ENCODE measurements around the gene SLC8A1. TPM values are rescaled to one million over a fixed set of nuclear protein-coding genes. Genes with fewer than 3 reads are reported as not detected.

SLC8A1 gene
- total RNA-seq, 2 donors from 2014 or later: 0.43 to 0.64 TPM

DNA sequence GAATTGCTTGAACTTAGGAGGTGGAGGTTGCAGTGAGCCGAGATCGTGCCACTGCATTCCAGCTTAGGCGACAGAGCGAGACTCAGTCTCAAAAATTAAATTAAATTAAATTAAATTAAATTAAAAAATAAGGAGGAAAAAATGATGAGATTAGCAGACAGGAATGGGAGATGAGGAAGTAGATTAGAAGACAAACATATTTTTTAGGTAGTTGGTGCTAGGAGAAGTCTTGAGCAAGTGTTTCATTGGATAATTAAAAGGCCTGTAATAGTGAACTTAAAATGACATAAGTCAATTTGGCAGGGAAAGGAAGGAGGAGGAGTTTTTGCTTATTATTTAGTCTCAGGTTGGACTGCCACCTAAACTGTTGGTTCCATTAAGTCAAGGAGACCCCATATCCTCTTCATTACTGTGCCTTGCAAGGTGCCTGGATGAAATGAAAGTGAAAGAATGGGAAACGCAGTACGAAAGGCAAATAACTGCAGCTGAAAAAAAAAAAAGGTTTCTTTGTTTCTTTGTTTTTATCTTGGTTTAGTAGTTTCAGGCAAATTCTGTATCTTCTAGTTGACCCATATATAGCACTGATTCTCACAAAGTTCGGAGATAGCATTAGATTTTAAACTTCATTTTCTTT is 162.0 kb downstream of the SLC8A1 start:
- DNase-seq (ENCODE audit: low spot score in 2 of 2) (no peak), ATAC-seq (no peak)
- H3K27ac Mint-ChIP-seq: no peak overlapping the region
- no peaks in the 10 kb centered on the region for H3K36me3 Mint-ChIP-seq
- no peaks in the 10 kb centered on the region for H3K9me3 Mint-ChIP-seq

GRCh38 chr2:40287773-40288172 is 164.1 kb downstream of the SLC8A1 start:
- no peaks in the 10 kb centered on the region for H3K9me3 Mint-ChIP-seq
- ATAC-seq (no peak), DNase-seq (ENCODE audit: low spot score in 2 of 2) (no peak)
- H3K27ac Mint-ChIP-seq: no peak overlapping the region
- H3K36me3 Mint-ChIP-seq: no peaks in the 10 kb centered on the region

DNA sequence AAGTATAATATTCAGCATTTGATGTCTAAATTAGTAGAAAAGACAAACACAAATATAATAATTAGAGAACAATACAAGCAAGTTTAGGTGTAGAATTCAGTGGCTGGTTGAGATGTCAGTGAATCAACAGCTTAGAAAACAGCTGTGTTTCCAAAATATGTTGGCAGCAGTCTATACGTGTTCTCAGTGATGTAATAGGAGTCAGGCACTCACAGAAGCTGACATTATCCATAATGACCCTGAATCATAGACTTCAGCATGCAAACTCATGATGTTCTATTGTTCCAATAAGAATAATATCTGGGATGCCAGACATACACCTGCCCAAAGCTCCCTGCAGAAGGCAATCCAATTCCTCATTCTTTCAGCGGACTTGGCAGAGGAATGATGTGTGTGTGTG is 164.7 kb downstream of the SLC8A1 start:
- H3K27ac Mint-ChIP-seq: no peak overlapping the region
- H3K9me3 Mint-ChIP-seq: no peaks in the 10 kb centered on the region
- ATAC-seq (no peak), DNase-seq (ENCODE audit: low spot score in 2 of 2) (no peak)
- H3K36me3 Mint-ChIP-seq: no peaks in the 10 kb centered on the region

GRCh38 chr2:40286721-40287120 is 165.2 kb downstream of the SLC8A1 start:
- DNase-seq (ENCODE audit: low spot score in 2 of 2) (no peak), ATAC-seq (no peak)
- H3K36me3 Mint-ChIP-seq: no peaks in the 10 kb centered on the region
- no peaks in the 10 kb centered on the region for H3K9me3 Mint-ChIP-seq
- no peak overlapping the region for H3K27ac Mint-ChIP-seq

DNA sequence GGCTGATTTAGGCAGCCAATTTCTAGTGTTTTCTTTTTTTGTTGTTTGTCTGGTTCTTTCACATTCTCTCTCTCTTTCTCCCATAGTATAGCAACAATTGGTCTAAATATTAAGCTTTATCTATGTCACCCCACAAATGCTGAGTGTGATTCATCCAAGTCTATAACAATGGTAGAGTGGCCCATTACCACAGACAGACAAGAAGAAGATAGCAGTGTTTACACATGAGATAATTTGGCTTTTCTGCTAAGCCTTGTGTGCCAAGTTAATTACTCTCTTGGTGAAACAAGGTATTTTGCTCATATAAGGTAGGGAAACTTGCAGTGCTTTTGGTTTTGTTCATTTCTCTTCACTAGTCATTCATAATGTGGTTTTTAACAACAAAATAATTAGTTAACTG is 166.5 kb downstream of the SLC8A1 start:
- Mint-ChIP-seq H3K9me3 (no peaks in the 10 kb centered on the region), H3K36me3 (no peaks in the 10 kb centered on the region), H3K27ac (no peak overlapping the region)
- ATAC-seq (no peak), DNase-seq (ENCODE audit: low spot score in 2 of 2) (no peak)

DNA sequence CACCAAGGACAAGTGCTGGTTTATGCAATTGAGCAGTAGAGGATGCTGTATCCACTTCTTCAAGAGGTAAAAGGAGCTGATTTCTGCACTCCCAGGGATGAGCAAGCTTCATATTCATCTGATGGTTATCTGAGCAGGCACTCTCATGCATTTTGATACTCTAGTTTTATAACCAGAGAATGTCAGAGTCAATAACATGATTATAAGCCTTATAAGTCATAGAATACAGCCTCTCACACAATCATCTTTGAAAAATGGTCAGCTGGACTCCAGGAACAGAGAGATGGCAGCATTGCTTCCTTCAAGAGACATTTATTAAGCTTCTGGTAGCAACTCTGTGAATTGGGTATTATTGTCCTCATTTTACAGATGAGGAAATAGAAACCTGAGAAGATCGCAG is 167.1 kb downstream of the SLC8A1 start:
- Mint-ChIP-seq H3K36me3 (no peaks in the 10 kb centered on the region), H3K9me3 (no peaks in the 10 kb centered on the region), H3K27ac (no peak overlapping the region)
- no peak for ATAC-seq
- DNase-seq (ENCODE audit: low spot score in 2 of 2): no peak

- DNase-seq (ENCODE audit: low spot score in 2 of 2) (no peak), ATAC-seq (no peak)
- no peaks in the 10 kb centered on the region for H3K36me3 Mint-ChIP-seq
- no peak overlapping the region for H3K27ac Mint-ChIP-seq
- H3K9me3 Mint-ChIP-seq: no peaks in the 10 kb centered on the region
These were observed 168.6 kb downstream of the SLC8A1 start for GRCh38 chr2:40283111-40283909.

- DNase-seq (ENCODE audit: low spot score in 2 of 2) (no peak), ATAC-seq (no peak)
- no peaks in the 10 kb centered on the region for H3K9me3 Mint-ChIP-seq
- no peaks in the 10 kb centered on the region for H3K36me3 Mint-ChIP-seq
- H3K27ac Mint-ChIP-seq: no peak overlapping the region
These were observed 169.5 kb downstream of the SLC8A1 start for GRCh38 chr2:40282428-40282827.

- no peaks in the 10 kb centered on the region for H3K9me3 Mint-ChIP-seq
- ATAC-seq: no peak
- no peaks in the 10 kb centered on the region for H3K36me3 Mint-ChIP-seq
- DNase-seq (ENCODE audit: low spot score in 2 of 2): no peak
- no peak overlapping the region for H3K27ac Mint-ChIP-seq
These were observed 170.6 kb downstream of the SLC8A1 start for GRCh38 chr2:40281021-40281940.

DNA sequence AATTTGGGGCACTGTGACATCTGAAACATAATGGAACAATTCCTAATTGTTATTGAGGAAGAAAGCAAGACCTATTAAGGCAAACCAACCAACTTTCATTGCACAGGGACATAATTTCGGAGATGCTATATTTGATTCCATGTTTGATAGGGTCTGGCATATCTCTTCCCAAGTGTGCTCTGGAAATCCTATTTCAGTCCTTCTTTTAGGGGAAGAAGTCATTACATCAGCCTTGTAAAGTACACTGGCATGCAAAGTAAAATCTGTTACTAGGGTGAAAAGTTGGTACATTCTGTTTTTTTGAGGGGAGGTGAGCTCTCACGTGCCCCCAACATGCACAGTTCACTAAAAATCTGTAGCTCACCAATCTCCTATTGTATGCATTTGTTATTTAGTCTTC is 172.4 kb downstream of the SLC8A1 start:
- Mint-ChIP-seq H3K27ac (no peak overlapping the region), H3K9me3 (no peaks in the 10 kb centered on the region), H3K36me3 (no peaks in the 10 kb centered on the region)
- ATAC-seq (no peak), DNase-seq (ENCODE audit: low spot score in 2 of 2) (no peak)

DNA sequence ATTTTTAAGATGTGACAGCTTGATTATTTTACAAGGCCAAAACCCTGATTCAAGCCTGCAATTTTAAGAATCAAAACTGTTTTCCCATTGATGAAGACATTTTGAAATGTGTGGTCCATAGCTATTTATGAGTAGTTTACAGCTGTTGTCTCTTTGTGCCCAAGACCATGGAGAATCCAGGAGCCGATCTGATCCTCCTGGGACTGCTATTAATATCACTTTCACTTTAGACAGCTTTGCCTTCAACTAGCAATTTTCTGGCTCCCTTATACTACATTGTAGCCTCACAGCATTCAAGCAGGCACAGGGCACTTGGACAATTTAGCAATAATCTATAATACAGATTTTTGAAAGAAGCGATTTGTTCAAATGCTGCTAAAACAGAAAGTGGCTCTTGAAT is 172.9 kb downstream of the SLC8A1 start:
- H3K27ac Mint-ChIP-seq: no peak overlapping the region

GRCh38 chr2:40276076-40276475 is 175.8 kb downstream of the SLC8A1 start:
- DNase-seq (ENCODE audit: low spot score in 2 of 2): no peak
- no peaks in the 10 kb centered on the region for H3K36me3 Mint-ChIP-seq
- no peak for ATAC-seq
- no peak overlapping the region for H3K27ac Mint-ChIP-seq
- H3K9me3 Mint-ChIP-seq: no peaks in the 10 kb centered on the region

More for the DNA sequence above, 172.9 kb downstream of the SLC8A1 start:
- H3K36me3 Mint-ChIP-seq: no peaks in the 10 kb centered on the region
- no peak for ATAC-seq
- H3K9me3 Mint-ChIP-seq: no peaks in the 10 kb centered on the region
- DNase-seq (ENCODE audit: low spot score in 2 of 2): no peak

- Mint-ChIP-seq H3K9me3 (no peaks in the 10 kb centered on the region), H3K36me3 (no peaks in the 10 kb centered on the region), H3K27ac (no peak overlapping the region)
- ATAC-seq: no peak
- no peak for DNase-seq (ENCODE audit: low spot score in 2 of 2)
These were observed 177.6 kb downstream of the SLC8A1 start for GRCh38 chr2:40274270-40274669.

GRCh38 chr2:40273734-40274182 is 178.1 kb downstream of the SLC8A1 start:
- Mint-ChIP-seq H3K27ac (no peak overlapping the region), H3K36me3 (no peaks in the 10 kb centered on the region), H3K9me3 (no peaks in the 10 kb centered on the region)
- no peak for DNase-seq (ENCODE audit: low spot score in 2 of 2)
- ATAC-seq: no peak

DNA sequence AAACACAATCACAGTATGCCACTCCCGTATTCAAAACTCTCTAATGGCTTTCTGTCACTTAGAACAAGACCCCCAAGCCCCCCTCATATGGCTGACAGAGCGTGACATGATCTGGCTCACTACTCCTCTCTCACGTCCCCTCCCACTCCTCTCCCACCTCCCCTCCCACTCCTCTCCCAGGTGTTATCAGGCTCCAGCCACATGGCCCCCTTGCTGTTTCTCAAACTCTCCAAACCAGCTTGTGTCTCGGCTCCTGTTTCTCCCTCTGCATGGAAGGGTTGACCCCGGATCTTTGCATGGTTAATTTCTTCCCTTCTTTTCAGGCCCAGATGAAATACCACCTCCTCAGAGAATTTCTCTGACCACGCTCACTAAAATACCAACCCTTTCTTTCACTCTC is 180.8 kb downstream of the SLC8A1 start:
- no peaks in the 10 kb centered on the region for H3K9me3 Mint-ChIP-seq
- H3K36me3 Mint-ChIP-seq: no peaks in the 10 kb centered on the region
- DNase-seq (ENCODE audit: low spot score in 2 of 2): no peak
- H3K27ac Mint-ChIP-seq: no peak overlapping the region
- no peak for ATAC-seq

DNA sequence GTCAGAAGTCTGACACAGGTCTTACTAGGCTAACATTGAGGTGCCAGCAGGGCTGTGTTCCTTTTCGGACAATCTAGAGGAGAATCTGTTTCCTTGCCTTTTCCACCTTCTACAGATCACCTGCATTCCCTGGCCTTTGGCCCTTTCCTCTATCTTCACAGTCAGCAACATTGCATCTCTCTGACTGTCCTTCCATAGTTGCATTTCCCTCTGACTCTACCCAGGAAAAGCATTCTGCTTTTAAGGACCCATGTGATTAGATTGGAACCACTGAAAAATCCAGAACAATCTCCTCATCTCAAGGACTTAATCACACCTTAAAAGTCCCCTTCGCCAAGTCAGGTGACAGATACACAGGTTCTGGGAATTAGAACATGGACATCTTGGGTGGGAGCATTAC is 181.5 kb downstream of the SLC8A1 start:
- Mint-ChIP-seq H3K27ac (no peak overlapping the region), H3K9me3 (no peaks in the 10 kb centered on the region), H3K36me3 (no peaks in the 10 kb centered on the region)
- DNase-seq (ENCODE audit: low spot score in 2 of 2) (no peak), ATAC-seq (no peak)

- DNase-seq (ENCODE audit: low spot score in 2 of 2): no peak
- ATAC-seq: no peak
- H3K36me3 Mint-ChIP-seq: no peaks in the 10 kb centered on the region
- H3K9me3 Mint-ChIP-seq: no peaks in the 10 kb centered on the region
- no peak overlapping the region for H3K27ac Mint-ChIP-seq
These were observed 183.3 kb downstream of the SLC8A1 start for GRCh38 chr2:40268566-40268965.

Measured in activated naive CD4-positive, alpha-beta T cell treated with anti-CD3 and anti-CD28 coated beads, Interleukin-2, amount 50 U/mL, for 72 hours (primary cell).